K562 (cell line): ENCODE data around the gene NAA50. TPM values are rescaled to one million over a fixed set of nuclear protein-coding genes. Genes with fewer than 3 reads are reported as not detected.

ENCODE experiments used
- ATAC-seq: fragments of 200-7000 bp; cut with Tn5 transposase; 3 replicates; pipeline ENCODE4 v1.9.1; 2020; ENCODE audit warnings: moderate library complexity
- BruUV-seq: library from RNA; stranded (reverse); fragments of 400-500 nt; replicated peaks from 2 replicates; lab custom pipeline; 2021; lab: Mats Ljungman, UMichigan
- CTCF ChIA-PET: fragments of 300-600 bp; formaldehyde crosslinking; extraction: SDS; loops from one replicate; lab custom pipeline; 2021; ENCODE audit warnings: low intra/inter-chr PET ratio; lab: Yijun Ruan, JAX
- POLR2A ChIA-PET: fragments of 300-600, 350-650 bp; sonication (Branson Sonifier 250); formaldehyde crosslinking; extraction: SDS; loops from one replicate; lab custom pipeline; 2021; ENCODE audit warnings: antibody characterized with exemption, inconsistent platforms; lab: Yijun Ruan, JAX
- DNase-seq, 4 experiments: peaks; one replicate each; pipeline versions ENCODE4 v3.0.0 to v3.0.0-alpha.2; 2011 to 2018; ENCODE audit warnings: low spot score in 3 of 4, mixed read lengths in 3 of 4; ENCODE audit errors: extremely low read depth in 1 of 4
- FAIRE-seq: peaks from 2 replicates; lab custom pipeline; 2011; peaks lifted over from hg19 to GRCh38; lab: Jason Lieb, UNC
- H2AFZ ChIP-seq: 2 replicates; pipeline ENCODE4 v1.6.0; 2011; ENCODE audit warnings: low read depth, low read length, control low read depth, inconsistent platforms
- H3K27ac ChIP-seq: fragments of 200-600 bp; 3 replicates; pipeline ENCODE4 v1.8.0; 2011; ENCODE audit warnings: low read depth, mild to moderate bottlenecking, control low read depth, inconsistent platforms, low read length, moderate library complexity, mixed read lengths; ENCODE audit errors: extremely low read depth
- H3K27me3 ChIP-seq, 2 experiments: fragments of 300-600 bp in 1 of 2; 2 replicates in 1 of 2; 3 replicates in 1 of 2; pipeline versions ENCODE4 v1.6.0 to v1.8.0; 2011; ENCODE audit warnings: inconsistent platforms in 2 of 2, low read length in 2 of 2, mild to moderate bottlenecking in 1 of 2, mixed read lengths in 1 of 2, moderate library complexity in 1 of 2; ENCODE audit not compliant: control insufficient read depth in 2 of 2, insufficient read depth in 2 of 2
- H3K36me3 ChIP-seq: fragments of 300-600 bp; 3 replicates; pipeline ENCODE4 v1.8.0; 2011; ENCODE audit warnings: mild to moderate bottlenecking, low read length, inconsistent platforms; ENCODE audit not compliant: control insufficient read depth, insufficient read depth
- H3K4me1 ChIP-seq, 2 experiments: fragments of 200-600 bp in 1 of 2; replicated peaks in 1 of 2; 2 replicates in 1 of 2; 3 replicates in 1 of 2; pipeline versions ENCODE4 v1.5.1 to v1.8.0; 2011; ENCODE audit warnings: inconsistent platforms in 2 of 2, low read length in 2 of 2, mild to moderate bottlenecking in 1 of 2, mixed read lengths in 1 of 2, moderate library complexity in 1 of 2; ENCODE audit not compliant: control insufficient read depth in 2 of 2, insufficient read depth in 2 of 2
- H3K4me2 ChIP-seq: 2 replicates; pipeline ENCODE4 v1.6.1; 2011; ENCODE audit warnings: low read length, control low read depth, inconsistent platforms, mixed read lengths; ENCODE audit not compliant: insufficient read depth
- H3K4me3 ChIP-seq: fragments of 200-600 bp; sonication (generic), shearing (Covaris generic); 2 replicates; pipeline ENCODE4 v1.5.1; 2016; ENCODE audit warnings: control low read depth, inconsistent platforms
- H3K79me2 ChIP-seq: fragments of 200-600 bp; 3 replicates; pipeline ENCODE4 v1.8.0; 2011; ENCODE audit warnings: low read length, inconsistent platforms; ENCODE audit not compliant: control insufficient read depth, insufficient read depth
- H3K9ac ChIP-seq, 2 experiments: 2 replicates each; pipeline versions ENCODE4 v1.6.0 to v1.6.1; 2011; ENCODE audit warnings: low read depth in 2 of 2, low read length in 2 of 2, control low read depth in 1 of 2, inconsistent platforms in 1 of 2, mild to moderate bottlenecking in 1 of 2, mixed read lengths in 1 of 2; ENCODE audit not compliant: insufficient read depth in 1 of 2
- H3K9me1 ChIP-seq: one replicate; pipeline ENCODE4 v1.6.0; 2011; ENCODE audit warnings: inconsistent platforms, mild to moderate bottlenecking, low read length, moderate library complexity; ENCODE audit not compliant: control insufficient read depth, insufficient read depth
- H3K9me3 ChIP-seq: replicated peaks from 2 replicates; pipeline ENCODE4 v1.5.1; 2011; ENCODE audit warnings: low read depth, low read length, inconsistent platforms; ENCODE audit not compliant: control insufficient read depth, insufficient read depth
- H4K20me1 ChIP-seq: replicated peaks from 2 replicates; pipeline ENCODE4 v1.6.1; 2011; ENCODE audit warnings: low read length, inconsistent platforms, mixed read lengths; ENCODE audit not compliant: control insufficient read depth, insufficient read depth
- CTBP1 ChIP-seq: fragments of 450-650 bp; IDR thresholded peaks from 2 replicates; pipeline ENCODE4 v1.6.1; 2016; ENCODE audit warnings: borderline replicate concordance
- ELF2 ChIP-seq: fragments of 250-450 bp; sonication (Bioruptor Pico); IDR thresholded peaks from 2 replicates; pipeline ENCODE4 v1.5.0; 2021; ENCODE audit warnings: mild to moderate bottlenecking
- EP300 ChIP-seq: IDR thresholded peaks from 2 replicates; pipeline ENCODE4 v1.6.1; 2012; ENCODE audit warnings: low read length, improper control_type of control experiment
- ETV6 ChIP-seq, 3 experiments: fragments of 150-350 bp in 1 of 3; sonication (generic) in 1 of 3; formaldehyde crosslinking in 1 of 3; IDR thresholded peaks; 2 replicates each; pipeline versions ENCODE4 v1.6.1 to v1.8.0; 2014 to 2022; ENCODE audit warnings: borderline replicate concordance in 2 of 3, low read depth in 2 of 3, antibody characterized with exemption in 1 of 3, low read length in 1 of 3, mild to moderate bottlenecking in 1 of 3, missing genetic modification reagents in 1 of 3
- HDAC3 ChIP-seq: fragments of 450-650 bp; IDR thresholded peaks from 2 replicates; pipeline ENCODE4 v1.6.1; 2018; ENCODE audit warnings: borderline replicate concordance, mild to moderate bottlenecking, moderate library complexity; ENCODE audit not compliant: partially characterized antibody
- KLF10 ChIP-seq: fragments of 250-450 bp; sonication (Bioruptor Pico); IDR thresholded peaks from 2 replicates; pipeline ENCODE4 v1.6.1; 2021; ENCODE audit warnings: matching md5 sums
- MAFK ChIP-seq: IDR thresholded peaks from 2 replicates; pipeline ENCODE4 v1.6.1; 2011; ENCODE audit warnings: low read length, improper control_type of control experiment
- MGA ChIP-seq: fragments of 450-650 bp; IDR thresholded peaks from 2 replicates; pipeline ENCODE4 v1.6.1; 2016; ENCODE audit warnings: mild to moderate bottlenecking, moderate library complexity
- PURB ChIP-seq: sonication (generic); formaldehyde crosslinking; IDR thresholded peaks from 2 replicates; pipeline ENCODE4 v1.9.0; 2021; ENCODE audit warnings: low read depth, mild to moderate bottlenecking, missing genetic modification reagents
- SLC30A9 ChIP-seq: fragments of 250-450 bp; sonication (Bioruptor Pico); IDR thresholded peaks from 2 replicates; pipeline ENCODE4 v1.8.0; 2022; ENCODE audit warnings: mild to moderate bottlenecking, moderate library complexity
- ZNF282 ChIP-seq: sonication (generic); formaldehyde crosslinking; IDR thresholded peaks from 2 replicates; pipeline ENCODE4 v1.8.1; 2023; ENCODE audit warnings: missing genetic modification reagents
- WGBS: fragments of 100-300 bp; shearing (Covaris generic); methylation state at CpG from one replicate; pipeline ENCODE4 v1.1.6; 2016; ENCODE audit warnings: low coverage, mixed read lengths; ENCODE audit not compliant: insufficient coverage; ENCODE audit errors: missing lambda C conversion rate; 5-methylcytosine and 5-hydroxymethylcytosine counted together
- in situ Hi-C: fragments of 300-500 bp; cut with MboI; formaldehyde crosslinking; loops from 4 replicates; pipeline ENCODE4 v1.15.0; 2018; ENCODE audit warnings: inconsistent platforms, mixed read lengths
- intact Hi-C: fragments of 100-400 bp; cut with micrococcal nuclease; formaldehyde crosslinking; loops from 2 replicates; pipeline ENCODE4 v1.14.2; 2022
- polyA plus RNA-seq, 8 experiments: library from polyadenylated mRNA; depleted of rRNA in 4 of 8; stranded (reverse) in 5 of 8; unstranded in 3 of 8; fragments of >200 nt; fragmentation: Nextera tagmentation in 2 of 8; fragmentation: Illumina TruSeq in 1 of 8; extraction: Ambion mirVana in 2 of 8; extraction: Trizol in 1 of 8; gene quantifications; 2 replicates each; pipeline versions ENCODE4 v1.2.1 to v1.2.3, GENCODE V29; 2011 to 2014; ENCODE audit warnings: inconsistent platforms in 1 of 8, missing spikeins in 1 of 8
- total RNA-seq, 7 experiments: library from RNA; depleted of rRNA in 6 of 7; stranded (reverse); fragments of >200 nt in 6 of 7; fragmentation: Illumina TruSeq in 2 of 7; extraction: Trizol in 2 of 7; gene quantifications; 2 replicates each; pipeline versions ENCODE4 v1.2.1 to v1.2.3, GENCODE V29; 2011 to 2021; ENCODE audit warnings: low replicate concordance in 1 of 7

Gene NAA50
- total and polyA plus RNA-seq, 9 of the 15 experiments (the other 6 are each of a cell fraction or from before 2014, with no cell fraction given): 40.0 to 301 (median 112) TPM

- H3K4me3 ChIP-seq: no peak overlapping the region
- ATAC-seq (no peak), FAIRE-seq (no peak), DNase-seq (no peak)
- intact Hi-C loops (no loop called here), in situ Hi-C loops (no loop called here)
- no peaks in the 10 kb centered on the region; the same call in 1 of the 2 replicates for H4K20me1 ChIP-seq
- no peaks in the 10 kb centered on the region for H3K27me3 ChIP-seq
- H3K9me1 ChIP-seq: no peaks in the 10 kb centered on the region
- H3K4me2 ChIP-seq: no peak overlapping the region
- H3K79me2 ChIP-seq: peaks cover 3% of the 10 kb centered on the region; the same call in 1 of the 3 replicates
- H3K9ac ChIP-seq: no peak overlapping the region
- H3K36me3 ChIP-seq: peaks cover 14% of the 10 kb centered on the region; the same call in 1 of the 3 replicates
- H2AFZ ChIP-seq: no peak overlapping the region
- 82% methylated on average over 1 of the region's 1 CpG for WGBS
- no peak for TF ChIP-seq PURB
- TF ChIP-seq CTBP1: no peak
- TF ChIP-seq KLF10 (CRISPR knock-in tag): no peak
- TF ChIP-seq ZNF282: no peak
- no peak for TF ChIP-seq SLC30A9 (CRISPR knock-in tag)
- no peak for TF ChIP-seq EP300
- TF ChIP-seq ELF2 (CRISPR knock-in tag): no peak
- TF ChIP-seq HDAC3: no peak
- no peak for TF ChIP-seq MGA
- TF ChIP-seq ETV6 (IDR thresholded peaks at IDR 0.05; ENCODE audit: borderline replicate concordance in 1 of 2, low read depth in 2 of 2, low read length in 1 of 2): no peak
- no peak for TF ChIP-seq ETV6 (CRISPR knock-in tag; IDR thresholded peaks at IDR 0.05; ENCODE audit: borderline replicate concordance)
- TF ChIP-seq MAFK: no peak
- CTCF ChIA-PET: no interaction called here
- BruUV-seq: no TSS peak
- H3K4me1 ChIP-seq: no peaks in the 10 kb centered on the region; a peak in 2 of 5 replicates
- POLR2A ChIA-PET: no interaction called here
- no peaks in the 10 kb centered on the region for H3K9me3 ChIP-seq
- no peak overlapping the region for H3K27ac ChIP-seq
Measured at GRCh38 chr3:113775516-113775915, 29.5 kb upstream of the NAA50 start.
